Liver (tissue), 9 donors: ENCODE results near the gene BTN2A1. TPM values are rescaled to one million over a fixed set of nuclear protein-coding genes. Genes with fewer than 3 reads are reported as not detected.

ENCODE experiments used
- DNase-seq: peaks from one replicate; pipeline ENCODE4 v3.0.0-alpha.2; 2017; ENCODE audit warnings: low spot score
- H3K27ac ChIP-seq, 2 donors: one replicate each; pipeline ENCODE4 v1.7.0; 2013; ENCODE audit warnings: inconsistent platforms in 2 of 2, low read length in 2 of 2, control low read depth in 1 of 2, low read depth in 1 of 2, mild to moderate bottlenecking in 1 of 2
- H3K27me3 ChIP-seq, 4 donors: one replicate each; pipeline versions ENCODE4 v1.6.1 to v1.7.0; 2013; ENCODE audit warnings: low read length in 3 of 4, inconsistent platforms in 1 of 4, mild to moderate bottlenecking in 1 of 4, moderate library complexity in 1 of 4; ENCODE audit not compliant: control insufficient read depth in 4 of 4, insufficient read depth in 4 of 4
- H3K36me3 ChIP-seq, 4 donors: one replicate each; pipeline versions ENCODE4 v1.6.1 to v1.7.0; 2013; ENCODE audit warnings: low read length in 3 of 4, mild to moderate bottlenecking in 3 of 4, low read depth in 1 of 4, moderate library complexity in 1 of 4; ENCODE audit not compliant: control insufficient read depth in 4 of 4, insufficient read depth in 3 of 4
- H3K4me1 ChIP-seq, 4 donors: one replicate each; pipeline versions ENCODE4 v1.6.1 to v1.7.0; 2013; ENCODE audit warnings: low read length in 3 of 4, mild to moderate bottlenecking in 3 of 4, moderate library complexity in 1 of 4; ENCODE audit not compliant: control insufficient read depth in 4 of 4, insufficient read depth in 4 of 4
- H3K4me3 ChIP-seq, 3 donors: one replicate each; pipeline versions ENCODE4 v1.6.1 to v1.7.0; 2013; ENCODE audit warnings: low read length in 3 of 3, control low read depth in 1 of 3, low read depth in 1 of 3, mild to moderate bottlenecking in 1 of 3
- H3K9ac ChIP-seq, 2 donors: one replicate each; pipeline ENCODE4 v1.7.0; 2013; ENCODE audit warnings: low read length in 2 of 2, mild to moderate bottlenecking in 2 of 2, moderate library complexity in 2 of 2, control low read depth in 1 of 2, low read depth in 1 of 2
- H3K9me3 ChIP-seq, 4 donors: one replicate each; pipeline versions ENCODE4 v1.6.1 to v1.7.0; 2013; ENCODE audit warnings: low read length in 3 of 4; ENCODE audit not compliant: control insufficient read depth in 4 of 4
- ATF3 ChIP-seq: IDR thresholded peaks from 2 replicates; pipeline ENCODE4 v1.6.1; 2016; ENCODE audit warnings: antibody characterized with exemption
- CTCF ChIP-seq: fragments of 150-350 bp; IDR thresholded peaks from 2 replicates; pipeline ENCODE4 v1.5.1; 2017; ENCODE audit warnings: improper control_type of control experiment, low read depth, low read length; ENCODE audit not compliant: missing input control
- EGR1 ChIP-seq, 2 donors: IDR thresholded peaks; 2 replicates each; pipeline ENCODE4 v1.6.1; 2016 to 2018; ENCODE audit warnings: antibody characterized with exemption in 2 of 2, low read depth in 2 of 2
- FOXA1 ChIP-seq: IDR thresholded peaks from 2 replicates; pipeline ENCODE4 v1.6.1; 2016; ENCODE audit warnings: antibody characterized with exemption
- FOXA2 ChIP-seq: IDR thresholded peaks from 2 replicates; pipeline ENCODE4 v1.6.1; 2016; ENCODE audit warnings: antibody characterized with exemption
- GABPA ChIP-seq, 2 donors: IDR thresholded peaks in 1 of 2; conservative IDR thresholded peaks in 1 of 2; 2 replicates each; pipeline ENCODE4 v1.6.1; 2016; ENCODE audit warnings: antibody characterized with exemption in 2 of 2, mild to moderate bottlenecking in 1 of 2, moderate library complexity in 1 of 2
- HNF4A ChIP-seq, 2 donors: conservative IDR thresholded peaks; 2 replicates each; pipeline ENCODE4 v1.6.1; 2016; ENCODE audit warnings: antibody characterized with exemption in 2 of 2, mild to moderate bottlenecking in 2 of 2
- HNF4G ChIP-seq: IDR thresholded peaks from 2 replicates; pipeline ENCODE4 v1.6.1; 2016; ENCODE audit warnings: antibody characterized with exemption
- JUND ChIP-seq, 2 donors: IDR thresholded peaks; 2 replicates each; pipeline ENCODE4 v1.6.1; 2016; ENCODE audit warnings: antibody characterized with exemption in 2 of 2
- MAX ChIP-seq: IDR thresholded peaks from 2 replicates; pipeline ENCODE4 v1.6.1; 2016; ENCODE audit warnings: antibody characterized with exemption
- NR2F2 ChIP-seq: IDR thresholded peaks from 2 replicates; pipeline ENCODE4 v1.6.1; 2016; ENCODE audit warnings: antibody characterized with exemption
- RAD21 ChIP-seq, 2 donors: IDR thresholded peaks; 2 replicates each; pipeline ENCODE4 v1.6.1; 2016; ENCODE audit warnings: antibody characterized with exemption in 2 of 2, mild to moderate bottlenecking in 2 of 2
- REST ChIP-seq: IDR thresholded peaks from 2 replicates; pipeline ENCODE4 v1.6.1; 2016; ENCODE audit warnings: antibody characterized with exemption, mild to moderate bottlenecking
- RXRA ChIP-seq, 2 donors: IDR thresholded peaks; 2 replicates each; pipeline ENCODE4 v1.6.1; 2017 to 2018; ENCODE audit warnings: antibody characterized with exemption in 2 of 2, mild to moderate bottlenecking in 1 of 2
- SP1 ChIP-seq: IDR thresholded peaks from 2 replicates; pipeline ENCODE4 v1.6.1; 2018; ENCODE audit warnings: antibody characterized with exemption, mild to moderate bottlenecking
- TAF1 ChIP-seq: conservative IDR thresholded peaks from 2 replicates; pipeline ENCODE4 v1.6.1; 2016; ENCODE audit warnings: antibody characterized with exemption, mild to moderate bottlenecking
- YY1 ChIP-seq: IDR thresholded peaks from 2 replicates; pipeline ENCODE4 v1.6.1; 2016; ENCODE audit warnings: antibody characterized with exemption, mild to moderate bottlenecking
- ZBTB33 ChIP-seq: IDR thresholded peaks from 2 replicates; pipeline ENCODE4 v1.6.1; 2016; ENCODE audit warnings: antibody characterized with exemption
- WGBS: extraction: QIAGEN DNeasy Blood & Tissue Kit; methylation state at CpG from one replicate; pipeline ENCODE4 v1.1.7; 2013; 5-methylcytosine and 5-hydroxymethylcytosine counted together
- polyA plus RNA-seq, 2 donors: library from polyadenylated mRNA; stranded (reverse) in 1 of 2; unstranded in 1 of 2; fragments of 200-250 nt in 1 of 2; fragments of >200 nt in 1 of 2; fragmentation: Nextera tagmentation in 1 of 2; extraction: Ambion mirVana in 1 of 2; gene quantifications; one replicate each; pipeline versions ENCODE4 v1.2.1 to v1.2.3, GENCODE V29; 2013 to 2015
- total RNA-seq, 2 donors: library from RNA; depleted of rRNA; stranded (reverse); fragments of >200 nt; gene quantifications; one replicate each; pipeline ENCODE4 v1.2.3, GENCODE V29; 2014
- donor health status: healthy.
- donor health status: healthy.
- donor health status: healthy.
- donor health status: healthy.
- donor health status: healthy.

The BTN2A1 gene
- total and polyA plus RNA-seq, 4 donors = 2.7 to 5.9 (median 5.2) TPM

GRCh38 chr6:26495281-26495680 lies 37.5 kb downstream of the BTN2A1 start:
- no peak for TF ChIP-seq TAF1
- no peak for TF ChIP-seq ATF3
- no peak for TF ChIP-seq HNF4A (conservative IDR thresholded peaks at IDR 0.05)
- TF ChIP-seq HNF4G = no peak
- no peak for TF ChIP-seq MAX
- no peak for TF ChIP-seq GABPA (IDR thresholded peaks at IDR 0.05 in 1 of 2, conservative IDR thresholded peaks at IDR 0.05 in 1 of 2)
- no peak for TF ChIP-seq NR2F2
- no peak for TF ChIP-seq FOXA1
- TF ChIP-seq CTCF = no peak
- TF ChIP-seq RXRA (IDR thresholded peaks at IDR 0.05) = no peak
- no peak for TF ChIP-seq RAD21 (IDR thresholded peaks at IDR 0.05)
- no peak for TF ChIP-seq YY1
- no peak for TF ChIP-seq REST
- TF ChIP-seq EGR1 (IDR thresholded peaks at IDR 0.05; ENCODE audit: low read depth in 2 of 2) = no peak
- no peak for TF ChIP-seq JUND (IDR thresholded peaks at IDR 0.05)
- TF ChIP-seq SP1 = no peak
- TF ChIP-seq ZBTB33 = no peak
- no peak for TF ChIP-seq FOXA2

More at GRCh38 chr6:26495281-26495680, 37.5 kb downstream of the BTN2A1 start:
- 36% methylated on average over 1 of the region's 1 CpG for WGBS
- Histone ChIP-seq H3K4me3 (no peak overlapping the region), H3K4me1 (no peaks in the 10 kb centered on the region), H3K27ac (no peak overlapping the region), H3K27me3 (no peaks in the 10 kb centered on the region), H3K36me3 (no peaks in the 10 kb centered on the region), H3K9ac (no peak overlapping the region), H3K9me3 (no peaks in the 10 kb centered on the region)
- DNase-seq = no peak
